Natural killer cell (primary cell): ENCODE data around the gene CACNA1C. TPM values are rescaled to one million over a fixed set of nuclear protein-coding genes. Genes with fewer than 3 reads are reported as not detected.

Experiments used
- ATAC-seq, 3 donors: fragments of 150-1000 bp in 2 of 3; fragments of 200-7000 bp in 1 of 3; cut with Tn5 transposase; 1 replicate in 1 of 3; 2 replicates in 2 of 3; pipeline ENCODE4 v1.10.0; 2021; ENCODE audit warnings: mild to moderate bottlenecking in 2 of 3, moderate library complexity in 2 of 3
- DNase-seq, 2 donors: peaks; one replicate each; pipeline versions ENCODE4 v3.0.0 to v3.0.0-alpha.2; 2013 to 2021; ENCODE audit warnings: mixed read lengths in 1 of 2
- H3K27ac ChIP-seq: one replicate; pipeline ENCODE4 v1.5.1; 2013; ENCODE audit warnings: mild to moderate bottlenecking, low read length
- H3K27me3 ChIP-seq: one replicate; pipeline ENCODE4 v1.6.1; 2013; ENCODE audit warnings: low read length; ENCODE audit not compliant: control insufficient read depth, insufficient read depth
- H3K36me3 ChIP-seq: one replicate; pipeline ENCODE4 v1.6.1; 2013; ENCODE audit warnings: low read length; ENCODE audit not compliant: control insufficient read depth, insufficient read depth
- H3K4me1 ChIP-seq: one replicate; pipeline ENCODE4 v1.6.1; 2013; ENCODE audit warnings: low read length; ENCODE audit not compliant: control insufficient read depth, insufficient read depth
- H3K4me3 ChIP-seq: one replicate; pipeline ENCODE4 v1.5.1; 2013; ENCODE audit warnings: low read length
- H3K9me3 ChIP-seq: one replicate; pipeline ENCODE4 v1.6.1; 2013; ENCODE audit warnings: low read length; ENCODE audit not compliant: control insufficient read depth, insufficient read depth
- H3K27ac Mint-ChIP-seq, 2 donors: one replicate each; pipeline ENCODE4 v1.8.0; 2022; ENCODE audit warnings: mild to moderate bottlenecking in 2 of 2, mixed read lengths in 2 of 2, moderate library complexity in 1 of 2
- H3K27me3 Mint-ChIP-seq, 2 donors: one replicate each; pipeline ENCODE4 v1.8.0; 2022; ENCODE audit warnings: low read depth in 2 of 2, mixed read lengths in 2 of 2
- H3K36me3 Mint-ChIP-seq: one replicate; pipeline ENCODE4 v1.8.0; 2022; ENCODE audit warnings: mixed read lengths
- H3K4me1 Mint-ChIP-seq, 2 donors: one replicate each; pipeline ENCODE4 v1.8.0; 2022; ENCODE audit warnings: mixed read lengths in 2 of 2
- H3K4me3 Mint-ChIP-seq: one replicate; pipeline ENCODE4 v1.8.0; 2022; ENCODE audit warnings: mild to moderate bottlenecking, moderate library complexity, mixed read lengths
- H3K9me3 Mint-ChIP-seq, 2 donors: one replicate each; pipeline ENCODE4 v1.8.0; 2022; ENCODE audit warnings: mixed read lengths in 2 of 2
- WGBS: methylation state at CpG from one replicate; pipeline ENCODE4 v1.1.7; 2013; ENCODE audit warnings: missing lambda C conversion rate; ENCODE audit not compliant: insufficient coverage; 5-methylcytosine and 5-hydroxymethylcytosine counted together
- intact Hi-C: fragments of 100-400 bp; cut with micrococcal nuclease; formaldehyde crosslinking; loops from one replicate; pipeline ENCODE4 v1.14.2; 2022
- total RNA-seq, 4 donors: library from RNA; stranded (reverse); fragments of 120-200 nt in 1 of 4; gene quantifications; one replicate each; pipeline versions ENCODE4 v1.2.3 to v1.2.4, GENCODE V29; 2013 to 2022
- TF ChIP-seq, protein P1 (sequence below): fragments of 200-600 bp; IDR thresholded peaks from one replicate; pipeline ENCODE4 v1.8.0; 2022; ENCODE audit warnings: antibody characterized with exemption

CACNA1C gene
- total RNA-seq, 3 donors from 2014 or later (not counting 1 experiment from before 2014, with no cell fraction given), result 0.07 to 0.35 (median 0.08) TPM

- Histone ChIP-seq H3K36me3 (no peaks in the 10 kb centered on the region), H3K9me3 (no peaks in the 10 kb centered on the region), H3K4me1 (peaks cover 3% of the 10 kb centered on the region), H3K4me3 (no peak overlapping the region), H3K27ac (no peak overlapping the region), H3K27me3 (no peaks in the 10 kb centered on the region)
- Mint-ChIP-seq H3K27me3 (peaks cover 18 to 54% of the 10 kb centered on the region in 2 donors), H3K27ac (no peak overlapping the region), H3K4me1 (peaks cover 0 to 4% of the 10 kb centered on the region in 2 donors), H3K36me3 (no peaks in the 10 kb centered on the region), H3K9me3 (no peaks in the 10 kb centered on the region), H3K4me3 (no peak overlapping the region)
- intact Hi-C loops, result no loop called here
- no peak for DNase-seq
- WGBS, result 78% methylated on average over 1 of the region's 2 CpGs
- ATAC-seq, result no peak
- TF ChIP-seq, protein P1, sequence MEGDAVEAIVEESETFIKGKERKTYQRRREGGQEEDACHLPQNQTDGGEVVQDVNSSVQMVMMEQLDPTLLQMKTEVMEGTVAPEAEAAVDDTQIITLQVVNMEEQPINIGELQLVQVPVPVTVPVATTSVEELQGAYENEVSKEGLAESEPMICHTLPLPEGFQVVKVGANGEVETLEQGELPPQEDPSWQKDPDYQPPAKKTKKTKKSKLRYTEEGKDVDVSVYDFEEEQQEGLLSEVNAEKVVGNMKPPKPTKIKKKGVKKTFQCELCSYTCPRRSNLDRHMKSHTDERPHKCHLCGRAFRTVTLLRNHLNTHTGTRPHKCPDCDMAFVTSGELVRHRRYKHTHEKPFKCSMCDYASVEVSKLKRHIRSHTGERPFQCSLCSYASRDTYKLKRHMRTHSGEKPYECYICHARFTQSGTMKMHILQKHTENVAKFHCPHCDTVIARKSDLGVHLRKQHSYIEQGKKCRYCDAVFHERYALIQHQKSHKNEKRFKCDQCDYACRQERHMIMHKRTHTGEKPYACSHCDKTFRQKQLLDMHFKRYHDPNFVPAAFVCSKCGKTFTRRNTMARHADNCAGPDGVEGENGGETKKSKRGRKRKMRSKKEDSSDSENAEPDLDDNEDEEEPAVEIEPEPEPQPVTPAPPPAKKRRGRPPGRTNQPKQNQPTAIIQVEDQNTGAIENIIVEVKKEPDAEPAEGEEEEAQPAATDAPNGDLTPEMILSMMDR, result no peak
Measured at GRCh38 chr12:2225696-2226095, 172.9 kb downstream of the CACNA1C start.

DNA sequence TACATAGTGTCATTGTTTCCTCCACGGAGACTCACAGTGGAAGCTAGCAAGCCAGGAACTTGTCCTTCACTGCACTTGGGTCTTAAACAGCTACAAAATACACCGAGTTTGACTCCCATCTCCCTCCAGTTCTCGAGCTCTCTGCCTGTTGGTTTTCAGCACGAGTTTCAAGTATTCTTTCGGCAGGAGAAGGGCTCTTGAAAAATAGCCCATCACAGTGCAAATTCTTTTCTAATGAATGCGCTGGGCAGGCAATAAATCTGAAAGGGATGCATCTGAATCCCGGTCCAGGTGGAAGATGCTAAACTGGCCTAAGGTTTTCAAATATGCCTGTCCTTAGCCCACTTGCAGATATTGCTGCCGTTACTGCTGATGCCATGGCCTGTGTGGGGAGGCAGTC, 173.9 kb downstream of the CACNA1C start:
- Histone ChIP-seq H3K4me1 (peaks cover 3% of the 10 kb centered on the region), H3K27ac (no peak overlapping the region), H3K4me3 (no peak overlapping the region), H3K9me3 (no peaks in the 10 kb centered on the region), H3K36me3 (no peaks in the 10 kb centered on the region), H3K27me3 (no peaks in the 10 kb centered on the region)
- intact Hi-C loops, result no loop called here
- Mint-ChIP-seq H3K36me3 (no peaks in the 10 kb centered on the region), H3K27ac (no peak overlapping the region), H3K4me1 (peaks cover 0 to 4% of the 10 kb centered on the region in 2 donors), H3K9me3 (no peaks in the 10 kb centered on the region), H3K4me3 (no peak overlapping the region), H3K27me3 (peaks cover 13 to 51% of the 10 kb centered on the region in 2 donors)
- 77% methylated on average over 8 of the region's 8 CpGs for WGBS
- ATAC-seq (no peak), DNase-seq (no peak)
- TF ChIP-seq, protein P1, result no peak

- TF ChIP-seq, protein P1, result no peak
- WGBS, result 81% methylated on average over 1 of the region's 1 CpG
- intact Hi-C loops, result no loop called here
- no peaks in the 10 kb centered on the region for H3K9me3 ChIP-seq
- ATAC-seq (no peak), DNase-seq (no peak)
- no peaks in the 10 kb centered on the region for H3K27me3 ChIP-seq
- Mint-ChIP-seq H3K27ac (no peak overlapping the region), H3K9me3 (no peaks in the 10 kb centered on the region), H3K36me3 (no peaks in the 10 kb centered on the region), H3K4me3 (no peak overlapping the region), H3K27me3 (peaks cover 13 to 51% of the 10 kb centered on the region in 2 donors), H3K4me1 (peaks cover 0 to 4% of the 10 kb centered on the region in 2 donors)
- no peak overlapping the region for H3K4me3 ChIP-seq
- H3K4me1 ChIP-seq, result peaks cover 3% of the 10 kb centered on the region
- H3K27ac ChIP-seq, result no peak overlapping the region
- no peaks in the 10 kb centered on the region for H3K36me3 ChIP-seq
Measured at GRCh38 chr12:2227360-2227759, 174.6 kb downstream of the CACNA1C start.

DNA sequence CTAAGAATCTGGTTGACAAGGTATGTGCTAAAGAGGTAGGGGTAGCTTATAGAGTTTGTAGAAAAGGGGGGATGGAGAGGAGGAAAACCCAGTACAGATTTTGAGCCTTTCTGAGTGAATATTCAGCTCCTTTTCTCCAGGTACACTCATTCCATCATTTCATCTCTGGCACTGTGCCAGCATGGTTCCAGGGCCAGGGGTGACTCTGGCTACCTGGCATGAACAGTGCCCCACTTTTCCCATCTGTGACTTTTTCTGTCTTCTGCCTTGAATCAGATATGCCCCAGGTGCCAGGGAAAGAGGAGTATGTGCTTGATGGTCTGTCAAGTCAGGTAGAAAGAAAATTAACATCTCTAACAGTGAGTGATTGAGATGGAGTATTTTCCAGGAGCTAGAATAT, 175.7 kb downstream of the CACNA1C start:
- no peaks in the 10 kb centered on the region for H3K36me3 ChIP-seq
- intact Hi-C loops, result no loop called here
- no peak overlapping the region for H3K27ac ChIP-seq
- ATAC-seq (no peak), DNase-seq (no peak)
- H3K4me1 ChIP-seq, result peaks cover 3% of the 10 kb centered on the region
- no peaks in the 10 kb centered on the region for H3K9me3 ChIP-seq
- Mint-ChIP-seq H3K4me3 (no peak overlapping the region), H3K27me3 (peaks cover 18 to 58% of the 10 kb centered on the region in 2 donors), H3K4me1 (peaks cover 0 to 4% of the 10 kb centered on the region in 2 donors), H3K9me3 (no peaks in the 10 kb centered on the region), H3K27ac (no peak overlapping the region), H3K36me3 (no peaks in the 10 kb centered on the region)
- H3K27me3 ChIP-seq, result no peaks in the 10 kb centered on the region
- TF ChIP-seq, protein P1, result no peak
- no peak overlapping the region for H3K4me3 ChIP-seq
